DND-41 (cell line): Measurements from ENCODE around the gene MRPL33.

Experiments
- EZH2 ChIP-seq: IDR thresholded peaks from 3 replicates; pipeline ENCODE4 v1.6.1; 2012; ENCODE audit warnings: borderline replicate concordance, low read depth, mild to moderate bottlenecking, moderate library complexity, low read length, inconsistent platforms; ENCODE audit not compliant: severe bottlenecking
- TF ChIP-seq, protein P1 (sequence below): IDR thresholded peaks from 2 replicates; pipeline ENCODE4 v1.5.1; 2012; ENCODE audit warnings: borderline replicate concordance, low read length, moderate library complexity, mild to moderate bottlenecking; ENCODE audit not compliant: poor library complexity, severe bottlenecking; ENCODE audit errors: extremely low read depth

DNA sequence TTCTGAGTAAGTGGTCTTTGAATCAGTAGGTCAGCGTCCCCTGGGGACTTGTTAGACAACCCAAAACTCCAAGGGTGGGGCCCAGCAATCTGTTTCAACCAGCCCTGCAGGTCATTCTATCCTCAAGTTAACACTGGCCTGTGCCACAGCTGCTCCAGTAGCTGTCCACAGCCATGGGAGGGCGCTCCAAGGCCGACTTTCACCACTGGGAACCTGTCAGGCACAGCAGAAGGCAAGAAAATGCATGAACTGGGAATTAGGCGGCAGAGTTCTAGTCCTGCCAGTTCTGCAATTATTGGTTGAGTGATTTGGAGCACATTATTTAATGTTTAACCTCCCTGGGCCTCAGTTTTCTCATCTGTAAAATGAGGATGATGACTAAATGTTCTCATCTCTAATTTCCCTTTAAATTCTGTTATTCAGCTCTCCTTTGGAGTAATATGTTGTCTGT, 17.4 kb upstream of the MRPL33 start:
- TF ChIP-seq, protein P1, sequence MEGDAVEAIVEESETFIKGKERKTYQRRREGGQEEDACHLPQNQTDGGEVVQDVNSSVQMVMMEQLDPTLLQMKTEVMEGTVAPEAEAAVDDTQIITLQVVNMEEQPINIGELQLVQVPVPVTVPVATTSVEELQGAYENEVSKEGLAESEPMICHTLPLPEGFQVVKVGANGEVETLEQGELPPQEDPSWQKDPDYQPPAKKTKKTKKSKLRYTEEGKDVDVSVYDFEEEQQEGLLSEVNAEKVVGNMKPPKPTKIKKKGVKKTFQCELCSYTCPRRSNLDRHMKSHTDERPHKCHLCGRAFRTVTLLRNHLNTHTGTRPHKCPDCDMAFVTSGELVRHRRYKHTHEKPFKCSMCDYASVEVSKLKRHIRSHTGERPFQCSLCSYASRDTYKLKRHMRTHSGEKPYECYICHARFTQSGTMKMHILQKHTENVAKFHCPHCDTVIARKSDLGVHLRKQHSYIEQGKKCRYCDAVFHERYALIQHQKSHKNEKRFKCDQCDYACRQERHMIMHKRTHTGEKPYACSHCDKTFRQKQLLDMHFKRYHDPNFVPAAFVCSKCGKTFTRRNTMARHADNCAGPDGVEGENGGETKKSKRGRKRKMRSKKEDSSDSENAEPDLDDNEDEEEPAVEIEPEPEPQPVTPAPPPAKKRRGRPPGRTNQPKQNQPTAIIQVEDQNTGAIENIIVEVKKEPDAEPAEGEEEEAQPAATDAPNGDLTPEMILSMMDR = peak; percentile 90
- no peak for TF ChIP-seq EZH2
